ENCODE measurements around the gene REG1A.

REG1A gene, protein sequence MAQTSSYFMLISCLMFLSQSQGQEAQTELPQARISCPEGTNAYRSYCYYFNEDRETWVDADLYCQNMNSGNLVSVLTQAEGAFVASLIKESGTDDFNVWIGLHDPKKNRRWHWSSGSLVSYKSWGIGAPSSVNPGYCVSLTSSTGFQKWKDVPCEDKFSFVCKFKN

DNA sequence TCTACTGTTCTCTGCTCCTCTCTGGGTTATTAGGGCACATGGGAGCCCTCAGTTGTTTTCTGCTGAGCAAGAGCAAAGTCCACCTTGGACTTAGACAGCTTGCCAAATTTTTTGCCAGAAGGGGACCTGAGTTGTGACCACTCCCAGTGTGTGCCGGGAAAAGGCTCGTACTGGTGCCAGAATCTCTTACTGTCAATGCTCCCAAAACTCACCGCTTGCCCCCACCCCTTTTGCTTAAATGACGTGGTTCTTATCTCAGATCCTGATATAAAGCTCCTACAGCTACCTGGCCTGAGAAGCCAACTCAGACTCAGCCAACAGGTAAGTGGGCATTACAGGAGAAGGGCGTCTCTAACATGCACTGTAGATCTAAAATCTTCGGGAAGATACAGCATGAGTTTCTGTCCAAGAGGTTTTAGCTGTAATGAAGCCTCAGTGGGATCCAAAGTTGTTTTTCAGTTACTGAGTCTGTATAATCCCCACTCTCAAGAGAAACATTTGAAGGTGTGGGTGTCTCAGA lies at the start of gene REG1A:
Gene REG1A (plus strand): TSS at position 295 of the 520 bp plus-strand sequence. CDS start 374 bp downstream, outside the sequence.
- DNase-seq = no peak

DNA sequence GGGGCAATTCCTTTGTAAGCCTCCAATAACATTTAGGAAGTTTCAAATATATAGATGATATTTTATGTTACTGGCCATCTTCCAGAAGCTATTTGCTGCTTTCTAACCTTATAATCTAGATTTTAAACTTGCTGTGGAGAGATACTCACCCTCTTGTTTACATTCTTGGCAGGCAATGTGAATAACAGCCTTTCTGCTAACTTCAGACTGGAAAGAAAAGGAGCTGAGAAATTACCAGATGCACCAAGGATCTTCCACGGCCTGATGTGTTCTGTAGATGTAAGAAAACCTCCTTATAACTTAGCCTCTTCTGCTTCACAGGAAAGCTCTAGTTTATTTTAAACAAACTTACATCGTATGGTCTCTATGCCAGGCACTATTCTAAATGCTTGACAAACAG lies 49.2 kb upstream of the REG1A start:
- no peak for DNase-seq

DNA sequence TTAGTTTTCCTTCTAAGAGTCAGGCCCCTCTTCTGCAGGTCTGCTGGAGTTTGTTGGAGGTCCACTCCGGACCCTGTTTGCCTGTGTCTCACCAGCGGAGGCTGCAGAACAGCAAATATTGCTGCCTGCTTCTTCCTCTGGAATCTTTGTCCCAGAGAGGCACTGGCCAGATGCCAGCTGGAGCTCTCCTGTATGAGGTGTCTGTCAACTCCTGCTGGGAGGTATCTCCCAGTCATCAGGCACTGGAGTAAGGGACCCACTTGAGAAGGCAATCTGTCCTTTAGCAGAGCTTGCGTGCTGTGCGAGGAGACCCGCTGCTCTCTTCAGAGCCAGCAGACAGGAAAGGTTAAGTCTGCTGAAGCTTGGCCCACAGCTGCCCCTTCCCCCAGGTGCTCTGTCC lies 37.3 kb upstream of the REG1A start:
- no peak for DNase-seq

DNA sequence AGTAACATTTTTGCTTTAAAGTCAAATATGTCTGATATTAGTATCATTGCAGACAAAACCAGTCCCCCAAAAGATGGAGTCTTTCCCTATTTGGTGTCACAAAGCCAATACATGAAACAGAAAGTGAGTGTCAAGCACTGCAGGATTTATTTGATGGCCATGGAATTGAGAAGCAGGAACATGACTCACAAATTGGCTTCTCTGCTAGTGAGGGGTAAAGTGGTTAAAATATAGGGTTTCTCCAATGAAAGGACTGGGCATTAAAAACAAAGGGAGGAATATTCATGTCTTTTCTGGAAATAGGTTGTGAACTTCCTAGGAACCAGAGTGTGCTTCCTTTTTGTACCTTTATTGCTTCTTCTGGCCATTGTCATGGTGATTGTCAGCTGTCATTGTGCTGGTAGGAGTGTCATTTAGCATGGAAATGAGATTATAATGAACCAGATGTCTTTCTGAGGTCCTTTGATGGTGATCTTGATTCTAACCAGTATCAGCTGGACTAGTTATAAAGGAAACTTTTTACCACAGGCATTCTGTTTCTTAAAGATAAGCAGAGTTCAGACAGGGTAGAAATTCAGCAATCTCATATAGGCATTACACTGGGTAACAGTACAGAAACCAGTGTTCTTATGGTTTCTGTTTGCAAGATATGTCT lies 36.6 kb upstream of the REG1A start:
- no peak for DNase-seq

DNA sequence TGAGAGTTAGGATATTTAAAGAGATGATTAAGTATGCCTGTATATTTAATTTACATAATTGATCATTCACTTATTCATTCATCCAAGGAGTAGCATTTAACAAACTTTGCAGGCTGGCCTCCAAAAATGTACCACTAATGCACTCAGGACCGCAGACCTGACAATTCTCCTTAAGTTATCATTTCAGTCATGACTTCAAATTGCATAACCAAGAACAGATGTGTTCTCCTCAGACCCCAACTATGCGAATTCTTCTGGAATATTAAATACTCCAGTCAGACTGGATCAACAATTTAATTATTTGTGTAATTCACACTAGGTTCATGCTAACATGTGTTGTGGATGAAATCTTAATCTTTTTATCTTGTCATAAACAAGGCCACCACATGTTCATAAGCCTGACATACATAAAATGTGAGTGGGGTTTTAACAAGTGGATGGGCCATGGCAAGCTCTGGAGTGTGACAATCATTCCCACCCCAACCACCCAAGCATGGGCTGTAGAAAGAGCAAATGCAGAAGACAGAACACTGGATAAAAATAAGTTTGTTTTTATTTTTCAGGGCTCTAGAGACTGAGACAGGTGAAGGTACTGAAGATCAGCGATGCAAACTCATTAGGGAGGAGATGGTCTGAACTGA lies 35.7 kb upstream of the REG1A start:
- DNase-seq = no peak

DNA sequence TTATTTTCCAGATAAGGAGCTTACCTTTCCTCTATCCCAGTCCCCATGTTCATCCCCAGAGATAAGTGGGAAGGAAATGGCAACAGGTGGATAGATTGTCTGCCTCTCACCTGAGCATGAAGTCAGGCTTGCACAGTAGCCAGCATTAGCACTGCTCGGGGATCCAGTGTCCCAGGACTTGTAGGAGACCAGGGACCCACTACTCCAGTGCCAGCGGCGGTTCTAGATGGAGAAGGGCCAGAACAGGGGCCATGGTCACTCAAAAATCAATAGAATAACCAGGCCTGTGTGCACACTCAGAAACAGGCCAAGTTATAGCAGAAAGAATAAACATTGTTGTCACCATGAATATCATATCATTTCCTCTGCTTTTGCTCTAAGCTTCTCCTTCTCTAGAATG lies 34.9 kb upstream of the REG1A start:
- no peak for DNase-seq

DNA sequence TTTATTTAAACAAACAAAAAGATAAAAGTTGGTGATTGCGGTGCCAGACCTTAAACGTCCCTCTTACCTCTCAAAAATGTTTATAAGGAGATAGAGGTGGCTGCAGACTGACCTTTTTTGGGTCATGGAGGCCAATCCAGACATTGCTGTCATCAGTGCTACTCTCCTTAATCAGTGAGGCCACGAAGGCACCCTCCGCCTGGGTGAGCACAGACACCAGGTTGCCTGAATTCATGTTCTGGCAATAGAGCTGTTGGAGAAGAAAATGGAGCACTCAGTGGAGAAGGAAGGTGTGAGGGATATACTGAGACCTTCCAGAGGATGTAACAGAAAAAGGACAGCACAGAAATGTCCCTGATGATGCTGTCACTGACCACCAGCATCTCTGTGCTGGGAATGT lies 34.0 kb upstream of the REG1A start:
- DNase-seq = no peak

DNA sequence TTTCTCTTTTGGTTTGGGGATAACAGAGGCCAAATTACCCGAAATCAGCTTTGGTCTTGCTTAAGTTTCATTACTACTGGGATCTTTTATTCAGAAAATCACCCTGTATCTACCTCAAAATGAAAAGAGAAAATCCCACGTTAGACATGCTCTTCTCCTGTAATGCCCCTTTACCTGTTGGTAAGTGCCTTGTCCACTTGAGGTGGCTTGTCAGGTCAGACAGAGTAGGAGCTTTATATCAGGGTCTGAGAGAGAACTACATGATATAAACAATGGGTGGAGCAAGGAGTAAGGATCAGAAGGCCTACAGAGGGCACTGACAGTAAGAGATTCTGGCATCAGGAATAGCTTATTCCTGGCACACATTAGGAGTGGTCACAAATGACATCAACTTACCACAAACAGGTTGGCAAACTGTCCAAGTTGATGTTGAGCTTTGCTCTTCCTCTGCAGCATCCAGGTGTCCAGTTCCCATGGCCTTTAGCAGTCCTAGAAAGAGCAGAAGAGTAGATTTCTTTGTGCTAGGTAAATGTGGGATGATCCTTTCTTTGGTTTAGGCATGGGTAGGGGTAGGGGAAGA lies 32.4 kb upstream of the REG1A start, which contains the start of gene REG1B:
Gene REG1B (minus strand): TSS at position 209 of the 580 bp plus-strand sequence. CDS start 381 bp downstream, outside the sequence.
- DNase-seq = no peak

DNA sequence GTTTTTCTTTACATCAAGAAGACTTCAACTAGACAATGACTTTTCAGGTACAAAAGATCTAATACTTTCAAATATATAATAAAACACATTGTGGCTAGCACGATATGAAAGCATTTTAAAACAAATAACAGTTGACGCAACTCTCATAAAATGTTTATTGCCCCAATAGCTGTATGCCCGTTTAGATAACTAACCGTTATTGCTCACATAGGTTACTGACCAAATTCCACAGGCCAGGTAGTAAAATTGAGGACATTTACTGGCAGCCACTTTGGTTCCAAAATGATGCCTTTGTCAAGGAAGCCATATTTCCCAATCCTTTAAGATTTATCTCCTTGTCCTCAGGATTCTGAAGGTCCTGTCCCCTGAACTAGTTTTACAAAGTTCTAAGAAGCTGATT lies 29.6 kb upstream of the REG1A start:
- DNase-seq = no peak

DNA sequence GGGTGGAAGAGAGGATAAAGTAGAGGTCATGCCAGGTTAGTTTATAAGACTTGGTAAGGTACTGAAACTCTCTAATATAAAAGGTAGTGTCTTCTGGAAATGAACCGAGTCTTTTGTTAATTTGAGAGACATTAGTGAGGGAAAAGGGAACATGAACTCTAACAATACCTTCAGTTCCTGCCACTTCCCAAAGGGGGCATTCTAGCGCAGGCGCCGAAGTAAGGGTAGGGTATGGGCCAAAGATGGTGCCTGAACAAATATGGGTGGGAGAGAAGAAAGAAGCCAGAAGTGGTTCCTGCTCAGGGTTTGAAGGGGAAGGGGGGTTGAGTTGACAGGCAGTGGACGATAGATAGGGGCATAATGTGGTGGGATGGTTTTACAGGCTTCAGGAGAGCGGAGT lies 22.4 kb upstream of the REG1A start:
- no peak for DNase-seq

DNA sequence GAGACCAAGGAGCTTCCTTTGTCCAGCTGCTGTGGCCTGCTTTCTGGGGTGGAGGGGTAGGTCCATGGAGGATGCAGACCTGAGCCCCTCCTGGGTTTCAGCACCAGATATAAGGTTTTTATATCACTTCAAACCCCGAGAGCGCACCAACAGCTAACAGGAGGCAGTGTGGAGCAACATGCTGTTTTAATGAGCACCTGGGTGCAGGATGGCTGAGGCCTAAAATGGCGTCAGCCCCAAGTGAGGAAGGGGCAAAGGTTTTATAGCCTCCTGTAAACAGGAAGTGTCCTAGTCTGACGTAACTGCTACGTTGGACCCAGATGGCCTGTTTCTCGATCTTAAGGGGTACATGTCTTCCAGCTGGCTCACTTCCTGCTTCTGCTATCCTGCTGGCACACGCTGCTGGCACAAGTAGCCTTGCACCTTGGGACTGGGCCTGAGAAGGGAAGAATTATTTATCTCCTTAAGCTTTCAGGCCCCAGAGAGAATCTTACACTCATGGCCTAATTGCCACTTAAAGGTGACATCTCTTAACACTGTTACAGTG lies 21.1 kb upstream of the REG1A start:
- DNase-seq = no peak

DNA sequence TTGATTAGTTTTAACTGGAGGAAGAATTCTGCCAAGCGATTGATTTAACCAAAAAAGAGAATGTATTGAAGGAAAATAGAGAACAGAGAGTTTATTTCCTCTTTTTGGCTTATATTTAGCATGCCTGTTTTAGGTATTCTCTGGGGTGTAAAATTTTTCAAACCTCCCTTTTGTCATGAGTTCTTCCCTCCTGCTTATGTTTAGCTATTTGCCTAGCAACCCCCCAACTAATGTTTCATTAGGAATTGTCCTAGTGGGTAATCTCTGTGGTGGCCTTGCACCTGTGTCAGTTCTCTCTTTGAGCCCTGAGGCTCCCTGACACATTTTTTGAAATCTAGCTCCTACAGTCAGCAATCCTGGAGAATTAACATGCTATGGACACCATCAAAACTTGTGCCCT lies 20.0 kb upstream of the REG1A start:
- no peak for DNase-seq

DNA sequence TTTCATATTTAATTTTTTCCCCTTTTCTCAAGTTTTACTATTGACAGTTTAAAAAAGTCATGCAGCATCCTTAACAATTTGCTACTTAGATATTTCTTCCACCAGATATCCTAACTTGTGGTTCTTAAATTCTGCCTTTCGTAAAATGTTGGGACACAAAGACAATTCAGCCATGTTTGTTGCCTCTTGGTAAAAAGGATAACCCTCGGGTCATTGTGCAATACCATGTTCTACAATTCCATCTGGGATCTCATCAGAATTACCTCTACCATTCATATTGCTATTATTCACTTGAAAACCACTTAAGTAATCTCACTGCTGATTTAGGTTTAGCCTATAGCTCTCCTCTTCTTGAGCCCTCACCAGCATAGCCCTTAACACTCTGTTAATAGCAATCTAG lies 19.3 kb upstream of the REG1A start:
- no peak for DNase-seq

DNA sequence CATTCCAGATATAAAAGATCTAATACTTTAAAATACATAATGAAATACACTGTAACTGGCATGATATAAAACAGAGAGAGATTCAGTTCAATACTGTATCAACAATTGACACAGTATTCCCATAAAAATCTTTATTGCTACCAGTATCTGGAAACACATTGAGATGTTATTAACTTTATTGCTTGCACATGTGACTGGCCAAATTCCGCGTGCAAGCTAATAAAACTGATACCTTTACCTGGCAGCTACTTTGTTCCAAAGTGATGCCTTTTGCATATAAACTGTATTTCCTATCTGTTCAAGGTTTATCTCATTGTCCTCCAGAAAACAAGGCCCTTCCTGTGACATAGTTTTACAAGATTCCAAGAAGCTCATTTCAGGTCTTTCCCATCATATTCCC lies 17.1 kb upstream of the REG1A start:
- DNase-seq = no peak

DNA sequence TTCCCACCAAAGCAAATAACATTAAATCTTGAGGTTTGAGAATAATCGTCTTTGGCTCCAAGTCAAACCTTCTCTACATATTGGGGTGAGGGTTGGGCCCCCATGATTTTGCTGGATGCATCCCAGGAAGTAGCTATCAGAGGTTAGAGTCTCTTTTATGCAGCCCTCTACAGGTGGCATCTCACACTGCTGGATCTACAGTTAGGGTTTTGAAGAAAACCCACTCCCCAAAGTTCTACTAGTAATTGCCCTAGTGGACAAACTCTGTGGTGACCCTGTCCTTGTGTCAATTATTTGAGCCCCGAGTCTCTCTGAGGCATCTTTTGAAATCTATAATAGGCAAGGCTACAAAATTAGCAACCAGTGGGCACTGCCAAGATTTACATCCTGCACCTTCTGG lies 15.0 kb upstream of the REG1A start:
- DNase-seq = no peak

DNA sequence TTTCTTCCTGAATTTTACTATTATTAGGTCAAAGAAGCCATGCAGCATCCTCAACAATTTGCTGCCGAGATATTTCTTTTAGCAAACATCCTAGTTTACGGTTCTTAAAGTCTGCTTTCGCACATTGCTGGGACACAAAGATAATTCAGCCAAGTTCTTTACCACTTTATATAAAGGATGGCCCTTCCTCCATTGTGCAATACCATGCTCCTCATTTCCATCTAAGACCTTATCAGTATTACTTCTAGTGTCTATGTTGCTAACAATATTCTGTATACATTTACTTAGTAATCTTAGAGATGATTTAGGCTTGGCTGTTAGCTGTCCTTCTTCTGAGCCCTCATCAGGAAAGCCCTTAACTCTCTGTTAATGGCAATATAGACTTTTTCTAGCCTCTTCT lies 8.0 kb upstream of the REG1A start:
- DNase-seq = no peak

DNA sequence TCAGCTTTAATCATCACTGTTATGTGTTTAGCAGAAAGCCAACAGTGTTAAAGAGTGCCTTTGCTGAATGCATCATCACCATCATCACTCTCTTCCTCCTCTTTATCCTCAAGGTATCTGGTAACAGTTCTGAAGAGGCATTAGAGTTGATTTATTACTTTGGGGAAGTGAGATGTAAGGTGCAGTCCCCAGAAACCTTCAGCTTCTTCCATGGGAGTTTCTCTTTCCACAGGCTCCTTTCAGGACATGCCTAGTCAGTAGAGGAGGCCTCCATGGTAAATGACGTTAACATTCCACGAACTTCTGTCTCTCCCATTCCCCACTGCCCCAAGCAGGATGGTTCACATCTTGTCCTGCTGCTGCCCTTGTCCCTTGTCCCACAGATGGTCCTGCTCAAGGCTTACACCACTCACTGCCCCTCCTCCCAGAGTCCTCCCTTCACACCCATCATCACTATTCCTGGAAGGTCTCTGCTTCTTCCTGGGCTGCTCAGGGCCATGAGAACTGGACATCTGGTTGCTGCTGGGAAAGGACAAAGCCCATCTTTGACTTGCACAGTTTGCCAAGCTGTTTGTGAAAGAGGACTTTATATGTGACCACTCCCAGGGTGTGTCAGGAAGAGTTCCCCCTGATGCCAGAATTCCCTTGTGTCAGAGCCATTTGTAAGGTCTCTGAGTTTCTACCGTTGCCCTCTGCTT lies 5.3 kb upstream of the REG1A start:
- DNase-seq = no peak

DNA sequence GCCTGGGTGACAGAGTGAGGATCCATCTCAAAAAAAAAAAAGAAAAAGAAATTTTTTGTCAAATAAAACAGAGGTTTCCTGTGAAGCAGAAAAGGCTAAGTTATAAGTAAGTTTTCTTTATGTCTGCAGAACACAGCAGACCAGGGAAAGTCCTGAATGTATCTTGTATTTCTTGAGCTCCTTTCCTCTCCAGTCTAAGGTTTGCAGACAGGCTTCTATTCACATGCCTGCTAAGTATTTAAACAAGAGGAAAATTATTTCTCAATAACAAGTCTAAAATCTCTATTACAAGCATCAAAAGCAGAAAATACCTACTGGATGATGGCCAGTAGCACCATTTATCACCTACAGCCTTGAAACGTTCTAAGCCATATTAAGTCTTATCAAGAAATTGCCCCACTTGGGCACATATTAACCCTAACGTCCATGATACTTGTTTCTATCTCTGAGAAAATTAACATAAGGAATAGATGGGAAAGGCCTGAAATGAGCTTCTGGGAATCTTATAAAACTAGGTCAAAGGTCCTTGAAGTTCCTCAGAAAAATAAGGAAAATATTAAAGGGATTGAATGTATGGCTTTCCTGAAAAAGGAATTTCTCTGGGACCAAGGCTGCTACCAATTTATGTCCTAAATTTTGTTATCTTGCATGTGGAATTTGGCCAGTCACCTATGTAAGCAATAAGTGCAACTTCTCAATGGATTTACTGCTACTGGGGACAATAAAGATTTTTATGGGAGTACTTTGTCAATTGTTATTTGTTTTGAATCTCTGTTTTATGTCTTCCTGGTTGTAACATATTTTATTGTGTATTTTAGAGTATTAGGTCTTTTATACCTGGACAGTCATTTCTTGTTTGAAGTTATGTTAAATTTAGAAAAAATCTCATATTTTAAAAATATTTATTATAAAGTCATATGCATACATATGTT lies 3.0 kb upstream of the REG1A start:
- no peak for DNase-seq

DNA sequence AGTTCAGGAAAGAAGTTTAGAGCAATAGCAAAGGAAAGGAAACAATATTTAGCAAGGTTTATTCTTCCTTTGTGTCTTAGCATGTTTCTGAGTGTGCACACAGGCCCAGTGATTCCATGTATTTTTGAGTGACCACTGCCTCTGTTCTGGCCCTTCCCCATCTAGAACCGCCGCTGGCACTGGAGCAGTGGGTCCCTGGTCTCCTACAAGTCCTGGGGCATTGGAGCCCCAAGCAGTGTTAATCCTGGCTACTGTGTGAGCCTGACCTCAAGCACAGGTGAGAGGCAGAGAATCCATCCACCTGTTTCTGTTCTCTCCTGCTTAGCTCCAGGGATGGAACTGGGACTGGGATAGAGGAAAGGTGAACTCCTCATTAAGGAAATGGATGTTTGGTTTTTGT lies 2.4 kb downstream of the REG1A start:
- no peak for DNase-seq

DNA sequence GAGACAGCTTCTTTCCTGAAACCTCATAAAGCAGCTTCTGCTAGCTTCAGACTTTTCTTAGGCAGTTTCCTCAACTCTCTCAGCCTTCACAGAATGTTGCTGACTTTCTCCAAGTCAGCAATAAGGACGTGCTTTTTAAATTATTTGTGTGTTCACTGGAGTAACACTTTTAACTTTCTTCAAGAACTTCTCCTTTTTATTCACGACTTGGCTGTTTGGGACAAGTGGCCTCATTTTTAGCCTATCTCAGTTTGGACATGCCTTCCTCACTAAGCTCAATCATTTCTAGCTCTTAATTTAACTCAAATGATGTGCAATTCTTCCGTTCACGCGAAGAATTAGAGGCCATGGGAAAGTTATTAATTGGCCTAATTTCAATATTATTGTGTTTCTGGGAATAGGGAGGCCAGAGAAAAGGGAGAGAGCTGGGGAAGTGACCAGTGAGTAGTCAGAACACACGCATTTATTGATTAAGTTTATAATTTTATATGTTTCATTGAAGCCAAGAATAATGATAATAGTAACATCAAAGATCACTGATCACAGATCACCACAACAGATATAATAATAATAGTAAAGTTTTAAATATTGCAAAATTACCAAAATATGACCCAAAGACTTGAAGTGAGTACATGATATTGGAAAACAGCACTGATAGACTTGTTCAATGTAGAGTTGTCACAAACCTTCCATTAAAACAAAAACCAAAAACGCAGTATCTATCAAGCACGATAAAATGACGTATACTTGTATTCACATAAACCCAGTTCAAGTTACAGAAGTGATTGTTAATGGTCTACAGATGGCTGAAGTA lies 4.8 kb downstream of the REG1A start:
- no peak for DNase-seq

DNA sequence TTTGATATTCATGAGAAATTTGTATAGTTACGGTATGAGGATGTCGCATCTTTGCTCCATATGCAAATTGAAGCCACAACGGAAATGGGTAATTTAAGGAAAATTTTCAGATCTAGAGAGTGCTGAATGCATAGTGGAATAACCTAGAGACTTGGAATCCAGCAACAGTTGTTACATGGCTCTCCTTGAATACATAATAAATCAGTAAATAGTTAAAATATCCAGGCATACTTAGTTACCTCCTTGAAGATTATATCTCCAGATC lies 5.4 kb downstream of the REG1A start:
- no peak for DNase-seq

All from activated CD4-positive, CD25-positive, alpha-beta regulatory T cell treated with anti-CD3 and anti-CD28 coated beads, Interleukin-2, amount 50 U/mL, for 72 hours (primary cell).